IPS-NIHi7 (cell line): ENCODE data around the gene CCL15.
A peak's percentile ranks its signal among the peaks of the same experiment; 100 is the strongest.
"Not testable (repeated sequence)": the region's sequence is repeated elsewhere in the genome, so short reads cannot be mapped to it uniquely, and the experiment has no call there.

Experiments used
- DNase-seq: peaks from one replicate; pipeline ENCODE4 v3.0.0; 2012; ENCODE audit warnings: mixed read lengths; ENCODE audit errors: extremely low spot score

The CCL15 gene

GRCh38 chr17:35995346-35995745 lies 6.0 kb downstream of the CCL15 start:
- DNase-seq = not testable (repeated sequence)

GRCh38 chr17:35991075-35991474 lies 10.3 kb downstream of the CCL15 start:
- no peak for DNase-seq

GRCh38 chr17:35988164-35988563 lies 13.2 kb downstream of the CCL15 start:
- DNase-seq = no peak

GRCh38 chr17:35986643-35987042 lies 14.7 kb downstream of the CCL15 start, which contains the start of gene CCL14:
Gene CCL14, minus strand, starts transcription at chr17:35986729. Its CDS starts 80 bp downstream, at chr17:35986649.
- no peak for DNase-seq

- DNase-seq = no peak
Measured at GRCh38 chr17:35984140-35984539, 17.2 kb downstream of the CCL15 start.

GRCh38 chr17:35982409-35983191 lies 18.8 kb downstream of the CCL15 start:
- no peak for DNase-seq

GRCh38 chr17:35981908-35982330 lies 19.4 kb downstream of the CCL15 start:
- DNase-seq = peak; percentile 48

- no peak for DNase-seq
Measured at GRCh38 chr17:35981246-35981645, 20.1 kb downstream of the CCL15 start, which contains the start of gene CCL16. Gene CCL16, minus strand, starts transcription at chr17:35981497. Its CDS starts 77 bp downstream, at chr17:35981420.

GRCh38 chr17:35978346-35978745 lies 23.0 kb downstream of the CCL15 start:
- no peak for DNase-seq

- no peak for DNase-seq
Measured at GRCh38 chr17:35977509-35977908, 23.8 kb downstream of the CCL15 start.

- no peak for DNase-seq
Measured at GRCh38 chr17:35973333-35974260, 27.8 kb downstream of the CCL15 start.

GRCh38 chr17:35972945-35973332 lies 28.4 kb downstream of the CCL15 start:
- DNase-seq = no peak

- DNase-seq = no peak
Measured at GRCh38 chr17:35972535-35972934, 28.8 kb downstream of the CCL15 start.

- DNase-seq = no peak
Measured at GRCh38 chr17:35972066-35972465, 29.3 kb downstream of the CCL15 start.

GRCh38 chr17:35969558-35970380 lies 31.6 kb downstream of the CCL15 start:
- peak; percentile 78 for DNase-seq

GRCh38 chr17:35968520-35969054 lies 32.8 kb downstream of the CCL15 start:
- no peak for DNase-seq

- DNase-seq = no peak
Measured at GRCh38 chr17:35965272-35965671, 36.1 kb downstream of the CCL15 start.

GRCh38 chr17:35963663-35964062 lies 37.7 kb downstream of the CCL15 start:
- DNase-seq = no peak

- DNase-seq = no peak
Measured at GRCh38 chr17:35953720-35954119, 47.6 kb downstream of the CCL15 start.

- no peak for DNase-seq
Measured at GRCh38 chr17:35949401-35949800, 52.0 kb downstream of the CCL15 start.

GRCh38 chr17:35948092-35948491 lies 53.3 kb downstream of the CCL15 start:
- DNase-seq = no peak
